COLO668 (cell line): ENCODE data around the gene FARP1.
"Not testable (repeated sequence)": the region's sequence is repeated elsewhere in the genome, so short reads cannot be mapped to it uniquely, and the experiment has no call there.

Experiments
- DNase-seq: peaks from one replicate; lab custom pipeline; 2025; ENCODE audit not compliant: unreplicated experiment; lab: John Stamatoyannopoulos, UW

FARP1 gene

DNA sequence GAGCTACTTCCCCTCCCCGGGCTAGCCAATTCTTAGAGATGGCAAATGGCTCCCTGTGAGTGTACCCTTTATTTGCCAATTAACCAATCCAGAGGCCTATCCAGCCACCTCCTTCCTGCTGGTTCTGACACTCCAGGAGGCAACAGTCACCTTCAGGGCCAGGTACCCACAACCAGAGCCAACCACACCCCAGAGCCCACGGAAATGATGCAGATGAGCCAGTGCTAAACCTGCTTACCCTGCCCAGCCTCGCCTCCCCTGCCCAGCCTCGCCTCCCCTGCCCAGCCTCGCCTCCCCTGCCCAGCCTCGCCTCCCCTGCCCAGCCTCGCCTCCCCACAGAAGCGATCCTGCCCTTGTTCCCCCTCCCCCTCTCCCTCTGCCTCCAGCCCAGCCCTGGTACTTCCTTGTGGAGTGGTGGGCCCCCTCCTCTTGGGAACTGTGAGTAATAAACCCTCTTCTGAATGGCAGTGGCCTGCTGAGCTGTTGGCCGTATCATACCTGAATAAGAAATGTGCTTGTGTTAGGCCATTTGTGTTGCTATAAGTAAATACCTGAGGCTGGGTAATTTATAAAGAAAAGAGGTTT, 207.9 kb downstream of the FARP1 start:
- DNase-seq, result no peak

GRCh38 chr13:98351636-98352035, 208.7 kb downstream of the FARP1 start:
- DNase-seq, result no peak

DNA sequence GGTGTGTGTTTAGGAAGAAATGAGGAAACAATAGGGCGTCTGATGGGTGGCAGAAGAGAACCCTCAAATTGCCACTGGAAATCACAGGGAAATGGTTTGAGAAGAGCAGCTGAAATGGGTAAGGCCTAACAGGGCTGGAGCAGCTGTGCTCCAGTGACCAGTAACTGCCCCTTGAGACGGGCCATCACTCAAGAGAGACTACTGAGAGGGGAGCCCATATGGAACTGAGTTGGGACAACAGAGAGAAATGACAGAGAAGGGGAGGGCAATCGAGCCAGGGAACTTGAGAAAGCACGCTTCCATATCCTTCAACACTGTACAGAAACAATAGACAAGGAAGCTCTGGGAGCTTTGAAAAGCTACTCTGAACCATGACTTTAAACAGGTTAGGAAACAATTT, 209.3 kb downstream of the FARP1 start:
- no peak for DNase-seq

DNA sequence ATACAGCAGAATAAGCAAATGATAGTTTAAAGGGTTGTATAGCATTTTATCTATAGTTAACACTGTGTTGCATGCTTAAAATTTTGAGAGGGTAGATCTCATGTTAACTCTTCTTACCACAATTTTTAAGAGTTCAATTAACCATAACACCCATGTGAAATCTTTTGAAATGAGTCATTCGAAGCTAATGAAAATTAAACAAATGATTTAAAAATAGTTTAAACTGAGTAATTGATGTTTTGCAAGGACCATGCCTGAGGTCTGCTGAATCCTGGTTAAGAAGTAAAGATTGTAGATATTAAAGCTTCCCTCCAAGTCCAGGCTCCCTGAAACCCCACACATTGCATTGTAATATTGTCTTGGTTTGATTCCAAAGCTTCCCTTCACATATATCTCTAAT, 210.9 kb downstream of the FARP1 start:
- DNase-seq, result no peak

DNA sequence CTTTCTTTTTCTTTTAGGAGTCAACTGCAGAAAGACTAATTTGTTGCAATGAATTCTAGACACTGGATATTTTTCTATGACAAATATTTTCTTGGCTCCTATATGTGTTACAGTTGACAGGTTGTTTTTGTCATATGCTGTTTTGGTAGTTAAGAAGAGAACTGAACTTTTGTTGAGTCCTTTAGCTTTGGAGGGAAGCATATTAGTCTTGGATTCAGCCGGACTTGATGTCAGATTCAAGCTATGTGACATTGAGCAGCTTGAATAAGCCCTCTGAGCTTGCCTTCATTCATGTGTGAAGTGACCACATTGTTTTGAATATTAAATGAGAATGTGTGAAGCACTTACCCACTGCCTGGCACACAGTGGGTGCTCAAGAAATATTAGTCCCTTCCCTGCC, 216.0 kb downstream of the FARP1 start:
- no peak for DNase-seq

GRCh38 chr13:98360545-98360944, 217.7 kb downstream of the FARP1 start:
- no peak for DNase-seq

- no peak for DNase-seq
Measured at GRCh38 chr13:98363326-98363725, 220.4 kb downstream of the FARP1 start.

- no peak for DNase-seq
Measured at GRCh38 chr13:98364179-98364578, 221.3 kb downstream of the FARP1 start.

DNA sequence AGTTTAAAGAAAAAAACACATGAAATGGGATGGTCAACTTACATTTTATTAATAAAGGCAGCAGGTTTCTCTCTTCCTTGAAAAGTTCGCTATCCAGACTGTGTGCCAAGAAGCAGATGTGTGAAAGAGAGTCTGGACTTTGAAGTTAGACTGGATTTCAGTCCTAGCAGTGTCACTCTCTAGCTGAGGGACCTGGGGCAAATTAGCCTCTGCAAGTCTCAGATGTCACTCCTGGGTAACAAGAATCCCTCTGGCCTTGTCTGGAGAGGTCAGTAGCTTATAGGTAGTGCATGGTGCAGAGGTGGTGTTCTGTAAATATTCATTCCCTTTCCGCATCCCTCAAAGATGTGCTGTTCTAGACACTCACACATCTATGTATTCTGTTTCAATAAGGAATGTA, 221.8 kb downstream of the FARP1 start:
- no peak for DNase-seq

- no peak for DNase-seq
Measured at GRCh38 chr13:98365302-98365701, 222.4 kb downstream of the FARP1 start.

DNA sequence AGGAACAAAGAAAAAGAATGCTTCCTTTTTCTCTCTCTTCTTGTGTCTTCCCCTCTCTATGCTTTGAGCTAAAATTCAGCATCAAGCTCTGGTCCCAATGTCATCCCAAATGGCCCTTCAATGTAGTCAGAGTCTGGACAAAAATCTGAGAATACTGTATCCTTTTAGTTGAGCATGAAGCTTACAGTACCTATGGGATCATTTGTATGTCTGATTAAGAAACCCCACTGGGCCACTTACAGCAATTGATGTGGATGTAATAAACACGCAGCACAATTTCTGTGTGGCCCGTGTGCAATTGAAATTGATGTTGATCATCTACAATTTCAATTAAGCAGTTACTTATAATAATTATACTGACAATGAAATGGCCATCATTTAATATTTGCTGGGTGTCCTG, 223.1 kb downstream of the FARP1 start:
- DNase-seq, result no peak

DNA sequence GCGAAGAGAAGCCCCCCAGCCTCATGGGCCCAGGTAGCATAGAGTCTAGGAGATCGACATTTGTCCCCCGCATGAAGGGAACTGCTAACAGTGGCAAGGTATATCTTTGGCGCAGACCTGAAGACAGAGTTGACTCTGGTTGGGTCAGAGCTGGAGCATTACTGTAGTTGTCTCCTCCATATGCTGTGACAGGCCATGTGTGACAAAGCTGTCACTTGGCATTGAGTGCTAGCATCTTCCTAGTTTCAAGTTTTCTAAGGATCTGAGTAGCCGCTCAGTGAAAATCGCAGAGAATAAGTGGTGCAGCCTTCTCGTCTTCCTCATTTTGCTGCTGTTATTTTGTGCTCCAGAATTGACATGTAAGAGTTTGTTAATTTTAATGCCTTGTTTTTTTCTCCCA, 223.5 kb downstream of the FARP1 start:
- no peak for DNase-seq

GRCh38 chr13:98366959-98367358, 224.1 kb downstream of the FARP1 start:
- DNase-seq, result no peak

DNA sequence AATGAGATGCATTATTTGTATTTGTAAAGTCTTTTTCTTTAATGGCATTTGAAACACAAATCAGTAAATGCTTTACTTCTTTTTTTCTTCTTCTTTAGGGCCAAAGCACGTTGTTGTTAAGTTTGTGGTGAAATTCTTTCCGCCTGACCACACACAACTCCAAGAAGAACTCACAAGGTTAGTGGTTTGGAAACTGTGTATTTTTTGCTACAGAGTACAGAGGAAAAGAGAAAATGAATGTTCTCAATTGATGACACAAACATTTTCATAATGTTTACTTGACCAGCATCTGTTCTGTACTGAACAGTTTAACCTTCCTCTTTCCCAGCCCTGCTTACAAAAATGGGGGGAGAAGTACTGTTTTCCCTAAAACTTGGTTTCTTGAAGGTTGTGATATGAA, 225.1 kb downstream of the FARP1 start:
- DNase-seq, result no peak

GRCh38 chr13:98369520-98369919, 226.6 kb downstream of the FARP1 start:
- not testable (repeated sequence) for DNase-seq

- DNase-seq, result no peak
Measured at GRCh38 chr13:98370261-98370660, 227.4 kb downstream of the FARP1 start.

DNA sequence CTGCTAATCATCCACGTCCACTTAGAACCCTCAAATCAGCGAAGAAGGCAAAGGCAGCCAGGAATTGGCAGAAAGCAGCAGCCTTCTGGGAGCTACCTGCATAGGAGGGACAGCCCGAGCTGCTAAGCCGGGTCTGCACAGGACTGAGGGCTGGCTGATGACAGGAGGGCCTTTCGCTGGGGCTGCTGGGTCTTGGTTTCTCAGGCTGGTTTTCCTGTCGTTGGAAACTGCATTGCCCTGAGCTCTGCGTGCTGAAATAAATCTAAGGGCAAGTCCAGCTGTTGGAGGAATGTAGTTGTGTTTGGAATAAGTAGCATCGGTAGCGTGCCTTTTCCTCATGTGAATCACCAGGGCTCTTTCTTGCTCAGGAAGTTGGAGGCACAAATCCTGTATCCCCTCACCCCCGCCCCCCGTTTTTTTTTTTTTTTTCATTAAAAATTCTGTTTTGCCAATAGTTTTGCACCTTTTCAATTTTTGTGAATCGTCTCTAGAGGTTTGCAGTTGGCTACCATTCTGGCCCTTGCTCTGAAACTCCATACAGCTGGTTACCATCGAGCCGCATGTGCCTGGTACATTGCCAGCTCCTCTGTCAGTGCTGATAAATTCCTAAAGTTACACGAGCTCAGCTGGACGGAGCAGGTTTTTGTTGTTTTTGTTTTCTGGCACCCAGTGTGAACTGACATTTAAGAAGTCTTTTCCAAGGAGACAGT, 228.1 kb downstream of the FARP1 start:
- no peak for DNase-seq

DNA sequence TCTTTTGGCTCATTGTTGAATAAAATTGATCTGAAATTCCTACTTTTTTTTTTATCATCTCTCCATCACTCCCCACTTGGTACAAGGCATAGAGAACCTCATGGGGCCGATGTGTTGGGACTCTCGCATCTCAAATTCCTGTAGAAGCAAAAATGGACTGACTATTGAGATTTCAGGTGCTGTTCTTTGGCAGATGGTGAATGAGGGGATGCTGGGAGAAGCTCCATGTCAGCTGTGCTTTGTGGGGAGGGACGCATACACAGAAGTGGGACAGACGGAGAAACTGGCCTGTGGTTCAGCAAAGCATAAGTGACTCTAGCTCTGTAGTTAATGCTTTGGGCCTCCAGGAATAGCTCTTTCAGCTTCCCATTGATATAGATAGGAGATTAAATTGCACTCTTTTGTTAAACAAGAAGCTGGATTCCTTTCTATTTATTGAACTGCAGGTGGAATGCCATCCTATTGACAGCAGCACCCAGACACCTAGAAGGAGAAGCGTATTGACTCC, 228.7 kb downstream of the FARP1 start:
- no peak for DNase-seq

DNA sequence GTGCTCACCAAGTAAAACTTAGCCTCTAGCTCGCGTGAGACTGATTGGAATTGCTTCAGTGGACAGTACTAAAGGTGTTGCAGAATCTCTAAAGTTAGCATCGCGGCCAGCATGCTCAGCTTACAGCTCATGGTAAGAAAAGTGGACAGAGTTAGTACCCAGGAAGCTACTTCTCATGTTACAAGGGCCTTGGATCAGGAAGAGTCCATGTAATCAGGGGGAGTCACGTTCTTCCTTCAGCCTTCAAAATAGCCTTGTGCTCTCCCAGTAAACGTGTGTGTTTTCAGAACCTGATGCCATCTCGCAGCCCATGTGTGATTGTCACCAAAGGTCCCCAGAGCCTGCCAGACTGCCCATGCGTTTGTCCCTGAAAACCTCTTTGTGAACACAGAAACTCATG, 230.0 kb downstream of the FARP1 start:
- DNase-seq, result no peak

GRCh38 chr13:98374750-98375149, 231.9 kb downstream of the FARP1 start:
- no peak for DNase-seq

GRCh38 chr13:98377635-98378378, 234.9 kb downstream of the FARP1 start:
- peak; percentile 53 for DNase-seq

DNA sequence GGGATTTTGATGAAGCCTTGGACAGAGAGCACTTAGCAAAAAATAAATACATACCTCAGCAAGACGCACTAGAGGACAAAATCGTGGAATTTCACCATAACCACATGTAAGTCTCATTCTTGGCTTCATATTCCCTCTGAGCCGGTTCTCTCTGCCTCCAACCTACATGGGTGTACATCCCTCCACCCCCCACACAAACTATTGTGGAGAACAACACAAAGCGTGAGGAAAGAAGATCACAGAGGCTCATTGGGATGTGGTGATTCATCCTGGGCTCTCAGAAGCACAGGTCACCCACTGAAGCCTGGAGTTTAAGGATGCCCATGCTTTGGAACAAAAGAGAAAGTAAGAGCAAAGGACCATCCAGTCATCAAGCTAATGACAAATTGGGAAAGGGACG, 241.8 kb downstream of the FARP1 start:
- DNase-seq, result no peak
